Right lobe of liver (tissue), 6 donors: Measurements from ENCODE around the gene SEMA4B. TPM values are rescaled to one million over a fixed set of nuclear protein-coding genes. Genes with fewer than 3 reads are reported as not detected.

Source experiments
- ATAC-seq, 4 donors: fragments of 200-7000 bp; cut with Tn5 transposase; one replicate each; pipeline ENCODE4 v1.9.1; 2020; ENCODE audit warnings: mild to moderate bottlenecking in 4 of 4, moderate library complexity in 4 of 4
- DNase-seq, 3 donors: peaks; one replicate each; pipeline ENCODE4 v3.0.0-alpha.2; 2020
- H3K27ac ChIP-seq, 3 donors: fragments of 200-600 bp; one replicate each; pipeline ENCODE4 v1.8.0; 2022
- H3K27me3 ChIP-seq, 2 donors: fragments of 200-600 bp; one replicate each; pipeline ENCODE4 v1.8.0; 2022
- H3K36me3 ChIP-seq, 4 donors: fragments of 200-600 bp; sonication (generic) in 1 of 4; one replicate each; pipeline versions ENCODE4 v1.5.1 to v1.8.0; 2017 to 2022; ENCODE audit warnings: control low read depth in 1 of 4
- H3K4me1 ChIP-seq, 4 donors: fragments of 200-600 bp; sonication (generic) in 1 of 4; one replicate each; pipeline versions ENCODE4 v1.5.1 to v1.8.0; 2017 to 2022; ENCODE audit warnings: control low read depth in 1 of 4
- H3K4me3 ChIP-seq, 3 donors: fragments of 200-600 bp; one replicate each; pipeline ENCODE4 v1.8.0; 2022
- H3K9me3 ChIP-seq, 4 donors: fragments of 200-600 bp; sonication (generic) in 1 of 4; one replicate each; pipeline versions ENCODE4 v1.5.1 to v1.8.0; 2017 to 2022; ENCODE audit warnings: control low read depth in 1 of 4
- POLR2A ChIP-seq: fragments of 450-650 bp; IDR thresholded peaks from one replicate; pipeline ENCODE4 v1.6.1; 2017; ENCODE audit warnings: antibody characterized with exemption, mild to moderate bottlenecking
- WGBS: methylation state at CpG from one replicate; pipeline ENCODE4 v1.1.6; 2018; ENCODE audit warnings: low coverage, low lambda C conversion rate; ENCODE audit not compliant: insufficient coverage; ENCODE audit errors: missing lambda C conversion rate; 5-methylcytosine and 5-hydroxymethylcytosine counted together
- intact Hi-C, 2 donors: fragments of 100-400 bp; cut with DNase I; formaldehyde crosslinking; loops; one replicate each; pipeline versions ENCODE4 v1.11.2 to v1.14.1; 2022
- total RNA-seq, 6 experiments: library from RNA; depleted of rRNA in 2 of 6; stranded (reverse); fragments of >200 nt in 2 of 6; fragmentation: NEBNext Ultra II Directional in 3 of 6; extraction: Animal tissue kit (Norgen Biotek cat#: 25700) in 3 of 6; gene quantifications; one replicate each; pipeline versions ENCODE4 v1.1.0 to v1.2.4, GENCODE V29; 2016 to 2023
- TF ChIP-seq, protein P1 (sequence below), 4 donors: fragments of 200-600 bp in 3 of 4; fragments of 450-650 bp in 1 of 4; IDR thresholded peaks; one replicate each; pipeline versions ENCODE4 v1.5.1 to v1.8.0; 2016 to 2022; ENCODE audit warnings: antibody characterized with exemption in 4 of 4, mild to moderate bottlenecking in 2 of 4
- donor health status: DM: no; HTN: yes; CAD: no.
- donor health status: DM: no; HTN: no; CAD: no.
- donor health status: DM: no; HTN: no; CAD: no.
- donor health status: DM: no; HTN: yes; CAD: no.
- donor health status: DM: no; HTN: yes; CAD: no.

SEMA4B gene
- total RNA-seq, 6 experiments from 2014 or later = 17.1 to 67.7 (median 20.3) TPM

DNA sequence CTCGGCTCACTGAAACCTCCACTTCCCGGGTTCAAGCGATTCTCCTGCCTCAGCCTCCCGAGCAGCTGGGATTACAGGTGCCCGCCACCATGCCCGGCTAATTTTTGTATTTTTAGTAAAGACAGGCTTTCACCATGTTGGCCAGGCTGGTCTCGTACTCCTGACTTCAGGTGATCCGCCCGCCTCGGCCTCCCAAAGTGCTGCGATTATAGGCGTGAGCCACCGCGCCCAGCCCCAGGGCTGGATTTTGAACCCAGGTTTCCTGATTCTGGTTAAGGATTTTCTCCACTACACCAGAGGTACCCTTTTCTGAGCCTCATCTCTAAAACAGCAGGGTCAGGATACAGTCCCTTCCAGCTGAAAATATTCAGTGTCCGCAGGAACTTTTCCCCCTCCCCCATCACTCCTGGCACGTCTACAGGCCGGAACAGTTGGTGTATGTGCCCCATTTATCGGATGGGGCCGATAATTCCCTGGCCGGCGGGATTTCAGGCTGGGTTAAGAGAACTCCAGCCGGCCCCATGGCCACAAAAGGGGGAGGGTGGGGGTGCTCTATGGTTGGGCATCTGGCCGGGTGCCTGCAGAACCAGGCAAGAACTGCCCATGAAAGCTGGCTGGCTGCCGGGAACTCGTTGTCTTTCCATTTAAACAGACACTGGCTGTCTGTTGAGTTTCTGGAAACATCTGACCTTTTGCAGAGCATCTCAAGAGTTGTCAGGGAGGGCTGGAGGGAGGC is 26.8 kb upstream of the SEMA4B start:
- TF ChIP-seq, protein P1, sequence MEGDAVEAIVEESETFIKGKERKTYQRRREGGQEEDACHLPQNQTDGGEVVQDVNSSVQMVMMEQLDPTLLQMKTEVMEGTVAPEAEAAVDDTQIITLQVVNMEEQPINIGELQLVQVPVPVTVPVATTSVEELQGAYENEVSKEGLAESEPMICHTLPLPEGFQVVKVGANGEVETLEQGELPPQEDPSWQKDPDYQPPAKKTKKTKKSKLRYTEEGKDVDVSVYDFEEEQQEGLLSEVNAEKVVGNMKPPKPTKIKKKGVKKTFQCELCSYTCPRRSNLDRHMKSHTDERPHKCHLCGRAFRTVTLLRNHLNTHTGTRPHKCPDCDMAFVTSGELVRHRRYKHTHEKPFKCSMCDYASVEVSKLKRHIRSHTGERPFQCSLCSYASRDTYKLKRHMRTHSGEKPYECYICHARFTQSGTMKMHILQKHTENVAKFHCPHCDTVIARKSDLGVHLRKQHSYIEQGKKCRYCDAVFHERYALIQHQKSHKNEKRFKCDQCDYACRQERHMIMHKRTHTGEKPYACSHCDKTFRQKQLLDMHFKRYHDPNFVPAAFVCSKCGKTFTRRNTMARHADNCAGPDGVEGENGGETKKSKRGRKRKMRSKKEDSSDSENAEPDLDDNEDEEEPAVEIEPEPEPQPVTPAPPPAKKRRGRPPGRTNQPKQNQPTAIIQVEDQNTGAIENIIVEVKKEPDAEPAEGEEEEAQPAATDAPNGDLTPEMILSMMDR (IDR thresholded peaks at IDR 0.05) = no peak
- no peak for TF ChIP-seq POLR2A
- H3K27me3 ChIP-seq = no peaks in the 10 kb centered on the region
- intact Hi-C loops = no loop called here
- WGBS = 53% methylated on average over 17 of the region's 25 CpGs
- no peaks in the 10 kb centered on the region for H3K36me3 ChIP-seq
- no peak overlapping the region for H3K4me3 ChIP-seq
- H3K9me3 ChIP-seq = no peaks in the 10 kb centered on the region
- H3K27ac ChIP-seq = peak overlapping the region; percentile 48 to 77 (median 57)
- peak; percentile 78 to 92 (median 82) for DNase-seq
- no peaks in the 10 kb centered on the region for H3K4me1 ChIP-seq
- ATAC-seq = peak; percentile 79 to 86 (median 82)

DNA sequence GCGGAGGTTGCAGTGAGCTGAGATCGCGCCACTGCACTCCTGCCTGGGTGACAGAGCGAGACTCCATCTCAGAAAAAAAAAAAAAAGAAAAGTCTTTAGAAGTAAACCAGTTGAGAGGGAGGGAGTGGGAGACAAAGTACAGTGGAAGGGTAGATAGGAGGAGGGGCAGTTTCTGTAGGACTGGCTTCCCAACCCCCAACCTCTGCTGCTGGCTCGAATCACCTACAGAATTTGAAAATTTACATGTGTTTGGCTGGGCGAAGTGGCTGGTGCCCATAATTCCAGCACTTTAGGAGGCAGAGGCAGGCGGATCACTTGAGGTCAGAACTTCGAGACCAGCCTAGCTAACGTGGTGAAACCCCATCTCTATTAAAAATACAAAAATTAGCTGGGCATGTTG is 24.1 kb upstream of the SEMA4B start:
- ATAC-seq = no peak
- H3K4me1 ChIP-seq = no peaks in the 10 kb centered on the region
- intact Hi-C loops = no loop called here
- no peaks in the 10 kb centered on the region for H3K9me3 ChIP-seq
- no peak overlapping the region for H3K4me3 ChIP-seq
- no peak for DNase-seq
- no peak overlapping the region for H3K27ac ChIP-seq
- 80% methylated on average over 2 of the region's 9 CpGs for WGBS
- TF ChIP-seq POLR2A = no peak
- TF ChIP-seq, protein P1 (IDR thresholded peaks at IDR 0.05) = no peak
- no peaks in the 10 kb centered on the region for H3K27me3 ChIP-seq
- no peaks in the 10 kb centered on the region for H3K36me3 ChIP-seq

DNA sequence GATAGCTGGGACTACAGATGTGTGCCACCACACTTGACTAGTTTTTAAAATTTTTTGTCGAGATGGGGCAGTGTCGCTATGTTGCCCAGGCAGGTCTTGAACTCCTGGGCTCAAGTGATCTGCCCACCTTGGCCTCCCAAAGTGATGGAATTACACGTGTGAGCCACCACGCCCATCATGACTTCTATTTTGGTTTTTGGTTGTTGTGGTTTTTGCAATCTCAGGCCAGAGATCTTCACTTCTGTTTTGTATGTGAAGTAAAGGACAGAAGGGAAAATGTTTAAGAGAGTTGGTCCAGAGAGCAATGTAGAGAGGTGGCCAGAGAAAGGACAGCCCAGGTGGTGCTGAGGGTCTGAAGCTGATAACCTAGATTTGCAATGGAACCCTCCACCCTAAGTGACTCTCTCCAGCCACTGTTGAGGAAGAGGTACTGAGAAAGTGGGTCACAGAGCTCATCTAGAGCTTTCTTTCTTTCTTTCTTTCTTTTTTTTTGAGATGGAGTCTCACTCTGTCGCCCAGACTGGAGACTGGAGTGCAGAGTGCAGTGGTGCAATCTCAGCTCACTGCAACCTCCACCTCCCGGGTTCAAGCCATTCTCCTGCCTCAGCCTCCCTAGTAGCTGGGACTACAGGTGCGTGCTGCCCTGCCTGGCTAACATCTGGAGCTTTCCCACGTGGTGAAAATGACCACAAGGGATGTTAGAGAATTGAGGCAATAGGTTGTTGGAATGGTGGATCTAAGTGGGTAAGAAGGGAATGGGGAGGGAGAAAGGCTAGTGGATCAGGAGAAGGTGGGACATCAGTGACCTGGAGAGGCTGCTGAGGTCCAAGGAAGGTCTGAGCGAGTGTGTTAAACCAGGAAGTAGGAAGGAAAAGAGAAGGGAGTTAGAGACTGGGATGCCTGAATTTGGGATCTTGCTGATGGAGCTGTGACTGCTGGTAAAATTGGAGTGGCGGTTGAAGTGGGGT is 22.4 kb upstream of the SEMA4B start:
- Histone ChIP-seq H3K4me1 (peaks cover 0 to 5% (median 2%) of the 10 kb centered on the region in 4 donors), H3K4me3 (no peak overlapping the region), H3K9me3 (no peaks in the 10 kb centered on the region), H3K27ac (no peak overlapping the region), H3K27me3 (no peaks in the 10 kb centered on the region), H3K36me3 (no peaks in the 10 kb centered on the region)
- intact Hi-C loops = no loop called here
- ATAC-seq (no peak), DNase-seq (no peak)
- TF ChIP-seq, protein P1 (IDR thresholded peaks at IDR 0.05) = no peak
- no peak for TF ChIP-seq POLR2A
- 70% methylated on average over 8 of the region's 10 CpGs for WGBS

DNA sequence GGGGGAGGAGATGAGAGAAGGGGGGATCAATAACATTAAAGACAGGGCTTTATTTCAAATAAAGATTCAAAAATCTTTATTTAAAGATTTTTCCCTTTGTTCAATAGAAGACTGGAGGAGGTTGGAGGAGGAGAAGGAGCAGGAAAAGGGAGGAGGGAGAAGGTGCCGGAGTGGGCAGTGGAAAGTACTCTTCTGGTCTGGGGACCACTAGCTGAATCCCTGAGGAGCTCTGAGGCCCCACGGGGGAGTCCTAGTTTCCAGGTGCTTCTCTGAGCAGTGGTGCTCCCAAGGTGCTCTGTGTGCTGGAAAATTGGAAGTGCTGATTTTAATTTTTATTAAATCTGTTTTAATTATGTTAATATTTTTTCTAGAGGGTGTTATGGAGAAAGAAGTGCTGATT is 19.4 kb upstream of the SEMA4B start:
- peak in 1 of 3 donors; percentile 37 for DNase-seq
- Histone ChIP-seq H3K4me3 (no peak overlapping the region), H3K4me1 (peaks cover 0 to 19% (median 8%) of the 10 kb centered on the region in 4 donors), H3K36me3 (no peaks in the 10 kb centered on the region), H3K27ac (no peak overlapping the region), H3K9me3 (no peaks in the 10 kb centered on the region), H3K27me3 (no peaks in the 10 kb centered on the region)
- TF ChIP-seq, protein P1 (IDR thresholded peaks at IDR 0.05) = no peak
- no peak for TF ChIP-seq POLR2A
- no peak for ATAC-seq
- 60% methylated on average over 2 of the region's 2 CpGs for WGBS
- intact Hi-C loops = no loop called here
